Stimulated activated CD4-positive, alpha-beta T cell treated with anti-CD3 and anti-CD28 coated beads, Interleukin-15, amount 100 ng/mL, for 24 hours (primary cell): ENCODE results near the gene LIPN.
A peak's percentile ranks its signal among the peaks of the same experiment; 100 is the strongest.

Experiments used
- DNase-seq: peaks from one replicate; pipeline ENCODE4 v3.0.0-alpha.2; 2020

The LIPN gene

DNA sequence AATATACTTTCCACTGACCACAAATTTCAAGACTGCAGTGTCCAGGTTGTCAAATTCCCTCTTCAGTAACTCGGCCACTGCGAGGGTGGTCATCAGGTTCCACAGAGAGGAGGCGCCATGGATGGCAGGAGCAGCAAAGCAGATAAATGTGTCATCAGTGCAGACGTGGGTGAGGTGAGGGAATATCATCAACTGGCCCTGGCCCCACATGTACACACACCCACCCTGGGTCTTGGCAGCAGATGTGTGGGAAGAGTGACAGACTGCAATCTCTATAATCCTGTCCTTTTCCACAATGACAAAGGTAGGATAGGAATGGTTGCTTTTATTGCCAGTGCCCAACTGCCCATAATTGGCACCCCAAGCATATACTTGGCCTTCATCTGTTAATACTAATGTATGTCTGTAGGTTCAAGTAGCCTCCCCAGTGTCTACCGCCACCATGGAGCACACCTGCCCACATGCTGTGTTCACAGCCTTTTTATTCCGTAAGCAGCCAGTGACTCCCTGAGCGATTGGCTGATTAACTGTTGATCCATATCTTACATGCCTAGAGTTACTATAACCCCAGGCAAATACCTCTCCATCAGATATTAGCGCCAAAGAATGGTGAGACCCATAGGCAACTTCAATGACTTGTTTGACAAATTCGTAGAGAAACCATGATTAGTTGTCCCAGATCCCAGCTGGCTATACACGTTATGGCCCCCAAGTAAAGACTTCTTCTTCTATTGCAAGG, 26.4 kb downstream of the LIPN start:
- no peak for DNase-seq

DNA sequence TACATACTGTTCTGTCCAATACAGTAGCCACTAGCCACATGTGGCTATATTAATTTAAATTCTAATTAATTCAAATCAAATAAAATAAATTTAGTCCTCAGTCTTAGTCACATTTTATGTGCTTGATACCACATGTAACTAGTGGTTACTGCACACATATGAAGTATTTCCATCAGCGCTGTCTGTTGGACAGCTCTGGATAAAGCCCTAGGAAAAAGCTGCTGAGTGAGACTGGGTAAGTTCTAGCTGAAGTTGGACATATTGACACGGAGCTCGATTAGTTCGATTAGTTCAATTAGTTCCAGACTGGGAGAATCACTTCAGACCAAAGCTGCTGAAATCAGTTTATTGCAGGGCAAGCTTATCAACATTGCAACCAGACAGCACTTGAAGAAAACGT, 27.6 kb downstream of the LIPN start:
- no peak for DNase-seq

DNA sequence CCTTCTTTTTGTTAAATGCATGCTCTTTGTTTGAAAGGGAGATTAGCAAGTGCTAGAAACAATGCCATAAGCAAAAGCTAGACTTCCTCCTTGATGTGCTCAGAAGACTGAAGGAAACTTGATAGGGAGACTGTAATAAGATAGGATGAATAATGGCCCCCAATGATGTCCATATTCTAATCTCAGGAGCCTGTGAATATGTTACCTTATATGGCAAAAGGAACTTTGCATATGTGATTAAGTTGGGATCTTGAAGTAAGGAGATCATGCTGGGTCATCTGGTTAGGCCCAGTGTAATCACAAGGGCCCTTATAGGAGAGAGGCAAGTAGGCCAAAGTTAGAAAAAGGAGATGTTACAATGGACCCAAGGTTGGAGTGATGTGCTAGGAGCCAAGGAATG, 29.1 kb downstream of the LIPN start:
- no peak for DNase-seq

DNA sequence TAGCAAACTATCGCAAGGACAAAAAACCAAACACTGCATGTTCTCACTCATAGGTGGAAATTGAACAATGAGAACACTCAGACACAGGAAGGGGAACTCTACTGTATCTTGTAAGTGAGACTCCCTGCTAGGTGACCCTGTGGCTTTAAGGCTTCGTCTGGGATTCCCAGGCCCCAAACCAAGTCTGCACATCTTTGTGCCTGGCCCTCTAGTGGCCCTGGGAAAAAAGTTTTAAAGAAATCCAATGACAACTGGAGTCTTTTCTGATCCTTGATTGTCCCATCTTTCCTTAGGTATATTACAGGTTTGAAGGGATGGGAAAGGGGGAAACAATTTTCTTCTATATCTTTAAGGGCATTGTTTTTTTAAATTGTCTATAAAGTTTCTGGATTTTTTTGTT, 32.1 kb downstream of the LIPN start:
- peak; percentile 18 for DNase-seq

DNA sequence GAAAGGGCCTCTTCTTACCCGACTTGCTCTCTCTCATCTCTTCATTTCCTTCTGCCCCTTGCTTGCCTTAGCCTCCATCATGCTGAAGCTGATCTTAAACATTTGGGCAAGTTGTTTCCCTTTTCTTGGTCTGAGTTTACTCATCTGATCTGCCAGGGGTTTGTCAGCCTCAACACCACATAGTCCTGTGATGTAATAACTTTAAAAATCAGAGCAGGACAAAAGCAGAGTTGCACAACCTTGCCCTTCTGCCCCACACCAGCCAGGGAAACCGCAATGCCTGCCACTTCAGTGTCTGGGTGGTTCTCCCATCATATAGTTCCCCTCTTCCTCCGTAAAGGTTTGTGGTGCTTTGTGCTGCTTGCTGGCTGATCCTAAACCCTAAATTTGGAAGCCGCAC, 32.8 kb downstream of the LIPN start:
- DNase-seq: no peak

DNA sequence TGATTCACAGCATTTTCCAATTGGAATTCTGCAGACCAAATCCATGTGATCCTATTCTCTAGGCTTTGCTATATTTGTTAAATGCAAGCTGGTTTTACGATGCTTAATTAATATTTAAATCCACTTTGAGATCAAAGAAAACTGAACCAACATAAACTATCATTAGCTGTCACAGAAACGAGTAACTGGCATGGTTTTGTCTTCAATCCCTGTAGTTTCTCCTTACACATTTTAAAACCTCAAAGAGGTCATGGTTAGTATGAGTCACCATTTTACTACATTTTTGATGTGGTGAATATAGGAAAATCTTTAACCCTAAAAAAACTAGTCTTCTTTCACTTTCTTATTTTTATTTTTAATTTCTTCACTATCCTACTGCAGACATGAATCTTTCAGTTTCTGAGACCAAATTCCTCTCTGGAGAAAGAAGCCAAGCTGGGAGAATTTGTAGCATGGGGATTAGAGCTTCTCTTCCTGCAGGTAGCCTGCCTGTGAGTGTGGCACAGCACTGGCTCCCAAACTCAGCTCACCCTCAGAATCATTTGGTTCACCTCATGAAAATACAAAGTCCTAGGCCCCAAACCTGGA, 34.0 kb downstream of the LIPN start:
- DNase-seq: no peak

DNA sequence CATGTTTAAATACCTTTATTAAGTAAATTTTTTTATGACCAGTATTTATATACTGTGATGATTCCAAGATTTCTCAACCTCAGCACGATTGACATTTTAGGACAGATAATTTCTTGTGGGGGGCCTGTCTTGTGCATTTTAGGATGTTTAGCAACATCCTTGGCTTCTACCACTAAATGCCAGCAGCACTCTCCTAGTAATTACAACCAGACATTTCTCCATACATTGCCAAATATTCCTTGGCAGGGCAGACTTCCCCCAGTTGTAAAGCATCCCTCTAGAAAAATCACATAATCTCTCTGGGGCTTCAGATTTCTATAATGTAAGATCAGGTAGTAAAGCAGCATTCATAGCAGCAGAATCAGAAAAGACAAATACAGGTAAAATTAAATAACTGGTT, 34.9 kb downstream of the LIPN start:
- DNase-seq: no peak

DNA sequence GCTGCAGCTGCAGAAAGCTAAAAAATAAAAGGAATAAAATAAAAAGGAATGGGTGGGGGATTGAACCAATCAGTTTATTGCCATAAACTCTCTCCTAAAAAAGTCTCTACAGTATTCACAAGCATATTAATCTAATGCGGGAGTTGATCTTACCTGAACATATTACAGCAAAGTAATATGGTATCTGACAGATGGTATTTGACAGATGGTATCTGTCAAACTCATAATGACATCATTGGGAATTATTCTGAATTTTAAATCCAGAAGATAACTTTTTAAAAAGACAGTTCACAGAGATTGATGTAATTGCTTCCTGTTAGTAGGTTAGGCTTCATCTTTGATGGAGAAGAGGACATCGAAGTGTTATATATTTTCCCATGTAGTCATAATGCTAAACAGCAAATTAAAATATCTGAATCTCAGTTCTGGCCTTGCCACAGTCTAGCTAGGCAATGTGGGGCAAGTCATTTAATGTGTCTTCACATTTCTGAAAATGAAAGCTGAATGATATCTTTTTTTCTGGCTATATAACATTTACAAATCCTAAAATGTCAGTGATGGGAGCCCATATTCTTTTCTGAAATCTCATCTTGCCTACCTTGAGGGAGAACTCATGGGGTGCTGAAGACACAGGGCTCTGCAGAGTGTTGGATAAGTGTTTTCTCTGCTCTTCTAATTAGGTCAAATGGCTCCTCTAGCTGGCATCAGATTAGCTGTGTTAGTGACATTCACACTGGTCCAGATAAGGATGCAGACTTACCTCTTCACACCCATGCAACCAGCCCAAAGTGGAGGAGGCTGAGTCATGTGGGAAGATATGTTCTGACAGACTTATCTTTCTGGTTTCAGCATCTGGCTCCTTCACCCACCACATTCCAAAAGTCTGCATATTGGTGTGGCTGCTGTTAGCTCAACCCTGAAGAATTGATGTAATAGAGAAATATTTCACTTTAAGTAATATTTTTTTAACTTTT, 40.6 kb downstream of the LIPN start:
- peak; percentile 55 for DNase-seq

DNA sequence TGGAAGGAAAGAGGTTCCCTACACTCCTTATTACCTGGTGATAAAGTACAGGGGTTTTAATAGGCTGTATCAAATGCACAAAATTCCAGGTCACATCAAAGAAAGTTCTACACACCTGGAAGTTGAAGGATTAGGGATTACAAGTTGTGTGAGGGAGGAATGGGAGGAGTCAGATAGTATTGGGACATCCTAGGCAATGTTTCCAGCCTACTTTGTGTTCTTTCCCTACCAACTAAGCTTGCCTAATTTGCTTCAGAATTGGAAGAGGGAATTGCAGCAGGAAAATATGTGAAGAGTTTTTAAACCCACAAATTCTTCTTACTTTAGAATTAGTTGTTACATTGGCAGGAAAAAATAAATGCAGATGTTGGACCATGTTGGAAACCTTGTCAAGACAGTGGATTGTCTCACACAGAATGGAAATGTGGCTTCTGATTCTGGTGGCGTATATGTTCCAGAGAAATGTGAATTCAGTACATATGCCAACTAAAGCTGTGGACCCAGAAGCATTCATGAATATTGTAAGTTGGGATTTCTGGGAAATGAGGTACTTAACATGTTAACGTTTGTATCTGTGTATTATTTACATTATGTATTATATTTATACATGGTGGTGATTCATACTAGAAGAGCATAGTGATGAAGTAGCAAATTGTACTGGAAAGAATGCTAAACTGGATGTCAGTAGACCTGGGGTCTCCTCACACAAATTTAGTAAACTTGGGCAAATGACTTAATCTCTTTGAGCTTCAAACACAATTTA, 42.9 kb downstream of the LIPN start, which contains the start of gene LIPM:
LIPM (plus strand) TSS at position 208 of the 763 bp plus-strand sequence; CDS start at position 375, 167 bp downstream.
- no peak for DNase-seq

DNA sequence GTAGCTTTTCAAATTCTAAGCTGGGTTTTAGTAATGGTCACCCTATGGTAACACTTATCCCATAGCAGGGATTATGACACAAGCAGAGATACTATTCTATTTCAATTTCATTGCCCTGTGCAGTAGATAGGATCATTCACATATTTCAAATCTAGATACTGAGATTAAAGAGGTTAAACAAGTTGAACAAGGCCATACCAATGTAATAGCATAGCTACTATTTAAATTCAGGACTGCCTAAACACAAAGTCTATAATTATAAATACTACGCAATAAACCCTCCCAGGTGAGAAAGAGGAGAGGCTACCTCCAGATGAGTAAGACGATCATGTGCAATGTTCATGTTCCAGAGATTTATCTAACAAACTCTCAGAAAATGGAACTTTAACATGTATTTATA, 43.8 kb downstream of the LIPN start:
- DNase-seq: no peak

DNA sequence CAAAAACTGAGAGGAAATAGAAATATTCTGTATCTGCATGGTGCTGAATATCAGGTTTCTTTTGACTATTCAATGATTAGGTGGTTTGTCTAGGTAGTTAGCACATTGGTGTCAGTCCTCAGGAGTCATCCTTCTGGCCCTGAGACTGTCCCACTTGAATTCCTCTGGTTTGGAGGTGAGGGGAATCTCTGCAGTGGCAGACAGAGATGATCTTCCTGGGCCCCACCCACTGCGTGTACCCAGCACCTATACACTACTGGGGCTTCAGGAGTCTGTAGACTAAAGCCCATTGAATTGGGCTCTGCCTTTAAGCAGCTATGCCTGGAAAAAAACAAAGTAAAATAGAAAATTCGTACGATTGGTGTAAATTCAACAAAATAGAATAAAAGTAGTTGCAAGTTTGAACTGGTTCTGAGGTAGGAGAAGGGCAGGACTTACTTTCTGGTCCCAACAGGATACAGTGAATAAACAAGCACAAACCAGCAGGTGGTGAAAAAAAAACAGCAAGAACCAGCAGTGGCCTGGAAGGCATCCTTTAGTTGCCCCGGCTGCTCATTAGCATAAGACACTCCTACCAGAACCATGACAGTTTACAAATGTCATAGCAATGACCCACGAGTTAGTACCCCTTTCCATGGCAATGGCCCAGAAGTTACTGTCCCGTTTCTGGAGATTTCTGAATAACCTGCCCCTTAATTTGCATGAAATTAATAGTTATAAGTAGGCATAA, 44.4 kb downstream of the LIPN start:
- no peak for DNase-seq

DNA sequence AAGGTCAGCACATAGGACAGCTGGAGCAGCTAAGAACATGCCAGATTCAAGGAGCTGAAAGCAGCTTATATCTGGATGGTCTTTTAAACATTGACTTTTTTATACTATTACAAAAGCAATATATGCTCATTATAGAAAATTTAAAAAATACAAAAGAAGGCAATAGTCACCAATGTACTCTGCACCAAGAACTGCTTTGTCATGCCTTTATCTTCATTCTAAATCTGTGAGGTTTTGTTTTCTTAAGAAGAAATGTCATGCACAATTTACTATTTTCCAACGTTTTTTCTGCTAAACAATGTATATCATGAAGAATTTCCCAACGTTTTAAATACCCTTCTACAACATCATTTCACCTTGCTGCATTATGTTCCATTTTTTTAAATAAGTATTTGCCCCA, 45.5 kb downstream of the LIPN start:
- DNase-seq: no peak

DNA sequence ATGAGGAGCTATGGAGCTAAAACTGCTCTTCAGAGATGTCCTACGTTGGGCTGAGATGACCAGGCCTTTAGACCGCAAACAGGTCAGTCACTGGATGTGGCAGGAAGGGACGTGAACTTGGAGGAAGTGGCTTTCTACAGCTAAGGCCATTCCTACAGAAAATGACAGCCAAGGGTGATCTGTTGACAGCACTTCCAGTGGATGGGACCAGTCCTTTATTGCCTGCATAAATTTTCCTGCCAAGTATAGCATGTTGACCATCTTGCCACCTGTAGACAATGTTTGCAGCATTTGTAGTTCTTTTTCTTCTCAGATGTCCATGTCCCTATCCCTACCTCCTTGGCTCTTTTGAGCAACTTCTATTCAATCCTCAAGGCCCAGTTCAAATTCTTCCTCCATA, 46.1 kb downstream of the LIPN start:
- no peak for DNase-seq

DNA sequence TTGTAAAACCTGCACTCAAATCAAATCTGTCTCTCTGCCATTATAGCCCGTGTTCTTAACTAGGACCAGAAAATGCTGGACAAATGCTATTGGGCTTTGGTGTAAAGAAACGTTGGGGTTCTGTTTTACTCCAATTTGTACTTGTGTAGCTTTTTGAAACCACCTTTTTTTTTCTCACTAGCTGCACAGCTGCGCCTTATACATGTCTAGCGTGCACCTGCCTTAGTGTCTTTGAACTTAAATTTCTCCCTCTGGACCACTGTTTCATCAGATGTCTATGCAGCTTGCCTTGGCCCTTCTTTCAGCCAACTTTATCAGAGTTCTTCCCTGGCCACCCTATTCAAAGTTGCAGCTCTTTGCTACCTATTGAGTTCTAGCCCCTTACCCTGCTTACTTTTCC, 49.8 kb downstream of the LIPN start:
- no peak for DNase-seq

DNA sequence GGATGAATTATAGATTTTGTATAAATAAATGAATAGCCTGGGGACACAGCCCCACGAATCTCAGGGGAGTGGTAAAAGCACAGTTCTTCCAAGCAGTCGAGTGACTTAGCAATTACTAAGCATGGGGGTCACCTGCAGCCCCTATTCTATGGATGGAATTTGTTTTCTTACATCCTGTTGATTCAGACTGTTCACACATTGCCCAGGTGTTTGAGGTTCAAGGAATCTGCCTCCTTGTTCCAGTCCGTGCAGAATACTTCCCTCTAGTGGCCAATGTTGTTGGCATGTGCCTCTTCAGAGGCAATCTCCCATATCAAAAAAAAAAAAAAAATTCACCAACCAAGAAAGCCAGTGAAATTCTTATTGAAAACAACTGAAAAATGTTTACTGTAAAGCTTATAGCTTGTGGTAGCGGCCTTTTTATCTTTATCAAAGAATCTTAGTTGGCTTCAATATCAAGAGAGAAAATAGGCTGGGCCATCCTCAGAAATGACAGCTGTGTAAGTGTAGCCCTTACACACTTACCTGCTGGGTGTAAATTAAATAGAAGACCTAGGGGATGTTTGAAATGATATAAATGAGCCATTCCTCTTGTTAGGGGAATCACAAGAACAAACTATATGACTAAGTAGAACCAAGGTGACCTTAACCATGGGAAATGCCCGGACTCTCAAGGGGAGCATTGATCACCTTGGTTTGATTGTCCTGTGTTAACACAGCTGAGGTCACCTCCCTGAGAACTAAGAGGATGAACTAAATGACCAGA, 50.6 kb downstream of the LIPN start:
- DNase-seq: peak; percentile 31

DNA sequence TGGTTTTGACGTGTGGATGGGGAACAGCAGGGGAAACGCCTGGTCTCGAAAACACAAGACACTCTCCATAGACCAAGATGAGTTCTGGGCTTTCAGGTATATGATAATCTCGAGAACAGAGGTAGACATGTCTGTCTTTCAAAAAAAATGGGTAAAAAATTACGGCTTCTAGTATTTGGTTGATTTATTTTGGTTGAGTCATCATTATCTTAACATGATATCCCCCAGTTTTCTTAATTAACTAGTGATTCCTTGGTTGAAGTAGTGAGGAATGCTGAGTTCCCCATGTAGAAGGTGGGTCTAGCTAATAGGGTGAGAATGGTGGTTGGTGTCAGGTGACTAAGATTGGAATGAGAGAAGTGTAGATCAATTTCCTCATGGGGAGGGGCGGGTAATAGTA, 53.4 kb downstream of the LIPN start:
- DNase-seq: no peak

DNA sequence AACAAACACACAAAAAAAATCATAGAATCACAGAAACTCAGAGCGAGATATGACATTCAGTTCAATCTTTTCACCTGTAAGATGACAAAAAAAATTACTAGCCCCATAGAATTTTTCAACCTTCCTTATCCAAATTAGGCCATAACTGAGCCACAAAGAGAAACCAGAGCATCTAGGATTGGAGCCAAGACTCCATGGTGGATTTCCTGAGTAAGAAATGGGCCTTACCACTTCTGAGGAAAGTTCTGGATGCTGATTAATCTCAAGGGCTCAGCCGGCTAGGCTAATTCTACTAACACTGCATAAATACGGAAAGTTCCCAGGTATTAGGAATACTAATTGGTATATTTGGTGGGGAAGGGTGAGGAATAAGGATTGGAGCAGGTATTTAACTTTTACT, 59.5 kb downstream of the LIPN start:
- no peak for DNase-seq

DNA sequence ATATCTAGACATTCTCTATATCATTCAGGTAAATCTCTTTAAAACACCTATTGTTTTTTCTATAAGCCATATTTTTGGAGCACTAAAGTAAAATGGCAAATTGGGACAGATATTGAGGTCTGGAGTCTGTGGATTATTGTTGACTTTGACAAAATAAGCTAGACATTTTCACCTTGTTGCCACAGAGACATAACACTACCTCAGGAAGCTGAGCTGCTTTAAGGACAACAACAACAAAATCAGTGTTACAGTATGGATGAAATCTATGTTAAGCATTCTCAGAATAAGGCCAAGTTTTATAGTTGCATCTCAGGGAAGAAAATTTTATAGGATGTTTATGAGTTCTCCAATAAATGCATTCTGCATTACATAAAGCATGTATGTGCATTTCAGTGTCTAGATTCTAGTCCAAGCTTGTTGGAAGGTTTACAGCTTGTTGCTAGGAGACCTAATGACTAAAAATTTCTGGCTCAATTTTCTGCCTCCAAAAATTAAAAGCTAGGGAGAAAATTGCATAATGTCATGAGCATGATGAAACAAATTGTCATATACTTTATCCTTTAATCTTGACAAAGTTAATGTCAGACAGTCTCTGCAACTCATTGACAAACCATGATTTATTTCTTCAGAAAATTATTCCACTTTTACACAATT, 61.1 kb downstream of the LIPN start:
- no peak for DNase-seq

DNA sequence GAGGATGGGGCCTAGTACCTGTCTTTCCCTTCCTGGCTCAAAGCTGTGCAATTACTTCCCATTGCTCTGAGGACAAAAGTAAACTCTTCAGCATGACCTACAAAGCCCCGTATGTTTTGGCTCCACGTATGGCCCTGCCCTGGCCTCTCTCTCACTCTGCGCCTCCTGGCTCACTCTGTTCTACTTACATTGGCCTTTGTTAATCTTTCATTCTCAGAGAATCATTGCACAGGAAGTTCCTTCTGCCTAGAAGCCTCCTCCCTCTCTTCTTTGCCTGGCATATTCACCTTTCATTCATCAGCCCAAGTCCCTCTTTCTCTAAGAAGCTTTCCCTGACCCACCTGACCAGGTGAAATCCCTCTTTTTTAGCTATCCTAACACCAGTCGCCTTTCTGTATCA, 66.6 kb downstream of the LIPN start:
- no peak for DNase-seq

DNA sequence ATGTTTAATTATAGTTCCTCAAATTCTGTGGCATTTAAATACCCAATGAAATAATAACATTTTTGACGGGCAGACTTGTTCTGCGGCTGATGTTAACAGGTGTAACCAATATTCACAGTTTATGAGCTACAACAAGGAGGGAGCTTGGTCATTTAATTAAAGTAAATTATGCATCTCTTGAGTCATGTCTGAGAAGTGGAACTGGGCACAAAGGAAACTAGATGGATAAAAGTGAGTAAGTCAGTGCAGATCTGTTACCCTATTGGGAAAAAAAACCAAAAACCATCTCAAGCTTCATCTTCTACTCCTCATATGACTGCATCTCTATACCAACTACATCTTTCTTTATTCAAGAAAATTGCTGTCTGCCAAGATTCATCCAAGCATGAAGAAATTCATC, 67.9 kb downstream of the LIPN start:
- DNase-seq: no peak

DNA sequence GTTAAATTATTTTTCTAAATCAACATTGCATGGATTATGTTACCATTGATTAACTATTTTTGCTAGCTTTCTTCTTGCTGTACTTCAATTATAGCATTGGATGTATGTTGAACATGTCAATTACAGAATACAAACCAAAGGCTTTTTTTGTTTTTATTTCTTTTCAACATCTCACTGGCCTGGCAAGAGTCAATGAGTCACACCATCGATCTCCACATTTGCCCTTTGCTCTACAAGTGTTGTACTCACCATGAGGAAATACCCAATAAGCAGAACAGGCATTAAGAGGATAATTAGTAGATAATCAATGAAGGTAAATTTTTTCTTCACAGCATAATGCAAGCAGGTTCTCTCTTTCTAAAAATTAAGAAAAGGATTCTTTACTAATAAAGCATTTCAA, 68.5 kb downstream of the LIPN start:
- DNase-seq: no peak
